Hematopoietic multipotent progenitor cell treated with erythropoietin and hydrocortisone succinate and interleukin-3 and kit ligand, for 8 days (in vitro differentiated cells): ENCODE measurements around the gene AGBL4.

ENCODE experiments used
- DNase-seq: peaks from one replicate; pipeline ENCODE4 v3.0.0-alpha.2; 2015

Gene AGBL4

GRCh38 chr1:48873944-48874343, 1149.8 kb downstream of the AGBL4 start:
- no peak for DNase-seq

DNA sequence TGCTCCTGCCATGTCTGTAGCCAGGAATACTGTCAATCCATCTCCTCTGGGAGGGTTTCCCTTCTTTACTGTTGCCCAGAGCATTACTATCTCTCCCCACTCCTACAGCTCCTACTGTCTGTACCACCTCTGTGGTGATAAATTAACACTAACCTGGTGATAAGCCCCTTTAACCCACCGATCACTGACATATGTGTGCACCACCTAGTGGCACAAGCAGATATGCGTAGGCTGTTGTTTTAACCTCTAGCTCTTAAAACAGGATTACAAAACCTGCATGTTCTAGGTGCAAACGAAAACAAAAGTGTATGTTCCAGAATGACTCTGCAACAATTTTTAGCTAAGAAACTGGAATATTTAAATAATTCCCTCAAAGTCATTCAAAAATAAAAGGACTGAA, 1153.2 kb downstream of the AGBL4 start:
- DNase-seq, result peak; percentile 13

DNA sequence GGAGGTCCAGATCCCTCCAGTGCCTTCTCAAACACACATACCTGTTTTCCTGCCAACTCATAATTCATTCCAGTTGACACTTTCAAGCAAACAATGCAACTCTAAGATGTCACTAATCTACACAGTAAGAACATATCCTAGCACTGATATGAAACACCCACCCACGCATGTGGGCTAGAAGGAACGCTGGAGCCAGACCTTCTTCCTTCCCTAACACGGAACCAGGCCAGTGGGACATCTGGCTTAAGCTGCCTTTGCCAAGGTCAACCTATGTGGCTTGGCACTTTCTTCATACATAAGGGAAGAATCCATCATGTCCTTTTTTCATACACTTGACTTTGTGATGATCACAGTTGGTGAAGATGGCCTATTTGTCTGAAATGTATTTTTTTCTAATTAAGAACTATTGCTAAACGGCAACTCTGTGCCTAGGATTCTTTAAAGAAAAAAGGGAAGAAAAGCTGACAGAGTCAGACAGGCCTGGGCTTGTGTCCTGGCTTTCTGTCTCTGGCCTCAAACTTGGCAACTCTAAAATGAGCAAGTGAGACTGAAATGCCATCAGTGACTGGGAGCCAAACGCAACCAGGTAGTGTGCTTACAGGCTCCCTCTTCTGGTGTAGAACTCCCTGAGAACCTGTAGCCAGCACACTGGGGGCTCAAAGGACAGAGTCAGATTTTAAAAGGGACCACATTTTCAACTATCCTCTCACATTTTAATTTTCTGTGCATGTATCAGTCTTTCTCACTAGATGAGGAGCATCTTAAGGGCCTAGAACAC, 1154.4 kb downstream of the AGBL4 start:
- DNase-seq, result no peak

GRCh38 chr1:48864913-48865312, 1158.8 kb downstream of the AGBL4 start:
- no peak for DNase-seq

- DNase-seq, result no peak
These were observed 1164.3 kb downstream of the AGBL4 start for GRCh38 chr1:48859456-48859855.

- no peak for DNase-seq
These were observed 1165.4 kb downstream of the AGBL4 start for GRCh38 chr1:48858200-48858920.

DNA sequence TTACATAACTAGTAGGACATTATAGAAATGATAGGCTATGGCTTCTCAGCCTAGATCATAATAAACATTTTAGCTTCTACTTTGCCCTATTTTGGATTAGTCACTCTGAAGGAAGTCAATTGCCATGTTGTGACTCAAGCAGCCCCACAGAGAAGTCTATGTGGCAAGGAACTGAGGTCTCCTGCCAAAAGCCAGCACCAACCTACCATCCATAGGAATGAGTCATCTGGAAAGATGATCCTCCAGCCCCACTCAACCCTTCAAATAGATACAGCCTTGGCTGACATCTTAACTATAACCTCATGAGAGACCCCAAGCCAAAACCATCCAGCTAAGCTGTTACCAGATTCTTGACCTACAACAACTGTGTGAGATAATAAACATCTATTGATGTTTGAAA, 1170.7 kb downstream of the AGBL4 start:
- no peak for DNase-seq

- no peak for DNase-seq
These were observed 1172.1 kb downstream of the AGBL4 start for GRCh38 chr1:48851638-48852037.

DNA sequence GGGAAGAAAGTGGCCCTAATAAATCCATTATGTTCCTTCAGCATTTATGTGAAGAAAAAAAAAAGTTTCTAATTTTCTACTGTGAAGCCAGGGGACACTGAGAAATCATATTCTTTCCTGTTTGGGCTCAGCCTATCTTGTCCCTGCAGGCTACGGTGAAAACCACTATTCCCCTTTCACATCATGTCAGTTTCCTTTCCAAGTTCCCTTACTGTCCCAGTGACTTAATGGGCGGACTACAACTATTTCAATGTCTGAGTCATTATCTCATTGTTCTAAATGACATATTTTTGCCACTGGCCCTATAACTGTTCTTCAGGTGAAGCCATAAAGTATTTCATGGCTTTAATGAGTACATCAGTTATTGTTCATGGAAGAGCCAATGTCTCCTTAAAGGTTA, 1175.7 kb downstream of the AGBL4 start:
- DNase-seq, result no peak

DNA sequence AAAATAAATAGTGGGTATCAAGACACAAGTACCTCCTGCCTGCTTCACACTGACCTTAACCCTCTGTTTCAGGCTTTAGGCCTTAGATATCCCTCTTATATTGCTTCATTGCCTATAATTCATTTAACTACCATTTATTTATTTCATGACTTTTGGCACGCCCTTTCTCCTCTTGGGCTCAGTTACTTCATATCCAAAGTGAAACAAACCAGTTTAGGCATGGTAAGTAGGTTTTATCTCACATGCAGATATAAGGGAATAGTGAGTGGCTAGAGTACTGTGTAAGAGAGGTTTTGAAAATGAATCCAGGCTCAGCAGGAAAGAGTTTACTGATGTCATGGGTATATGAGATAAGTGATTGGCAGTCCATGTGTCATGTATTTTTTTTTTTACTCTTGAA, 1177.3 kb downstream of the AGBL4 start:
- no peak for DNase-seq

- DNase-seq, result no peak
These were observed 1179.6 kb downstream of the AGBL4 start for GRCh38 chr1:48844187-48844586.

DNA sequence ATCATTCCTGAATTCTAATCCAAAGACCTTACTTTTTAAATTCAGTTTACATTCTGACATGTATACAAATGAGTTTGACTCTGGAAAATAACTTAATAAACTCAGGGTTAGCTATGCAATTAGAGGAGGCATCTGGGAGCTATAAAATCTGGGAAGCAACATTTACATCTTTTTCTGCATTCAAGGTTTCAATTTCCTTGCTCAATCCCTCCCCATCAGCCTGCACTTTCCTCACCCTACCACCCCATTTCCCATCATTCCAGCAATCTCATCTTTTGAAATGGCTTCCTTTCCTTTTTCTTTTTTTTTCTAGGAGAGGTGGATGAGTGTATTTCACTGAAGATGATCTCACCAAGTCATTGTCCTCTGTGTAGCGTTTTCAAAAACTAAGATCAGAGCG, 1181.8 kb downstream of the AGBL4 start:
- no peak for DNase-seq

- no peak for DNase-seq
These were observed 1182.3 kb downstream of the AGBL4 start for GRCh38 chr1:48841461-48841860.

DNA sequence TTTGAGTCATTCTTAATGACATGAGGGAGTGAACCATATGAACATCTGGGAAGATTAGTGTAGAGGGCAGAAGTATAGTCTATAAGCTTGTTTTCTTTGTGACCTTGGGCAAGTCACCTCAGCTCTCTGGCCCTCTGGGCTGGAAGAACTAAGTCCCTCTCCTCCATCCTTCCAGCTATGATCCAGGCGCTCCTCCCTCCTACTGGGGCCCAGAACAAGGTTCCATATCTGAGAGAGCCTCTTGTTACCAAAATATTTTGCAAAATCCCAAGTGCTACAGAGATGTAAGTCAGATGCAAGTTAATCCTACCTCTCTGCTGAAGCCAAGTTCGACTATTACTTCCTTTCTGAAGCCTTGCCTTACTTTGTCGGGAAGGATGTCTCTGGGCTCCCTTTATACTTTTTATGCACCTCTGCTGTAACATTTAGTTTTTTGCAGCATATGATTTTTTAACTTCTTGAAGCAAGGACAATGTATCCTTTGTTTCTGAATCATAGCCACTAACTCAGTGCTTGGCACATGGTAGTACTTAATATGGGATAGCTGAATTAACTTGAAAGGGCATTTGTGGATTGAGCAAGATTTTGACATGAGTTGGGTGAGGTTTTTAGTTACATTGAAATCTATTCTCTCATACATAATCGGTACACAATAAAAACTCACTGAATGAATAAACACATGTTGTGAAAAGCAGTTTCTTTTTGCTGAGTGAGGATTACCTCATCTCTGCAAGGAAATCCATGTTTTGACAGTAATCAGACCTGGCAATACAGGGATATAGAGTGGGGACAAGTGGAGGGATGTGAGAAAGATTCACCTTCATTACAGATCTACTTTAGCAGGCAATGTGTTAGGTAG, 1192.4 kb downstream of the AGBL4 start:
- DNase-seq, result no peak

- DNase-seq, result no peak
These were observed 1193.0 kb downstream of the AGBL4 start for GRCh38 chr1:48830715-48831114.

DNA sequence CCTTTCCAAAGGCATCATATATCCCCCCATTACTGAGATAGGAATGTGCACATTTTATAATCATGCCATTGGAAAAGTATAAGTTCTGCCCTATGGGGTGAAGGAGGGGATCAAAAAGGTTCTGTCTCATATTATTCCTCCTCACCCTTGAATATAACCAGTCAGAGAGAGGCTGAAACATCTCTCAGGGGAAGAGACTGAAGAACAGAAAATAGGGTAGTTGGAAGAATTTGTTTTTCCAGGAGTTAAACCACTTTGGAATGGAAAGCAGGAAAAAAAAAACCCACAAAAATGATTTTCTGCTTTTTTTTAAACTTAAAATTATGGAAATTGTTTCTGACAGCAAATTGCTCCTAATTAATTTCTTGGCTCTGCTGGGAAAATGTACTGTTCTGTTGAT, 1194.3 kb downstream of the AGBL4 start:
- DNase-seq, result no peak

- no peak for DNase-seq
These were observed 1200.6 kb downstream of the AGBL4 start for GRCh38 chr1:48823168-48823567.

DNA sequence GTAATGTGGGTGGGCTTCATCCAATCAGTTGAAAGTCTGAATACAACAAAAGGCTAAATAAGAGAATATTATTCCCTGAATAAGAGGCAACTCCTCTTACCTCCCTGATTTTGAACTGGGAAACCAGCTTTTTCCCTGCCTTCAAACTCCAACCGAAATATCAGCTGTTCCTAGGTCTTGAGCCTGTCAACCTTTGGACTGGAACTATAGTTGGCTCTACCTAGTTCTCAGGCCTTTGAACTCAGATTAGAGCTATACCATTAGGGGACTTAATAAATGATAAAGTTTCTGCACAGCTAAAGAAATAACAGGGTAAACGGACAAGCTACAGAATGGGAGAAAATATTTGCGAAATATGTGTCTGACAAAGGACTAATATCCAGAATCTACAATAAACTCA, 1203.3 kb downstream of the AGBL4 start:
- DNase-seq, result no peak

- peak; percentile 23 for DNase-seq
These were observed 1206.1 kb downstream of the AGBL4 start for GRCh38 chr1:48817505-48818114.

- no peak for DNase-seq
These were observed 1213.0 kb downstream of the AGBL4 start for GRCh38 chr1:48810740-48811139.

DNA sequence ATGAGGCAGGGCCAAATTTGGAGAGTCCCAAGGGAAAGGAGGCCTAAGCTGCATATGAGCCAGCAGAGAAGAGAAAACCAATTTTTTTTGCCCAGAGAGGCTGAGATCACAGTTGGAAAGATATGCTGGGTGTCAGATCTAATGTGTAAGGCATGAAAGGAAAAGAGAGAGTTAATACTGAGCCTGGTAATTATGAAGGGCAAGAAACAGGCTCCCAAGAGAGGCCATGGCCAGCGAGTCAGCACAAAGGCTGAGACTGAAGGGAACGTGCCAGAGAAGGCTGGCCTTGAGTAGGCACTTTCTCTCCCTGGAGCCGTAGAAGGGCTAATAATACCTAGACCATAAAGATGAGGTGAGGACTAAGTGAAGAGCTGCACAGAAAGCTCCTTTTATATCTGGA, 1215.3 kb downstream of the AGBL4 start:
- DNase-seq, result no peak

DNA sequence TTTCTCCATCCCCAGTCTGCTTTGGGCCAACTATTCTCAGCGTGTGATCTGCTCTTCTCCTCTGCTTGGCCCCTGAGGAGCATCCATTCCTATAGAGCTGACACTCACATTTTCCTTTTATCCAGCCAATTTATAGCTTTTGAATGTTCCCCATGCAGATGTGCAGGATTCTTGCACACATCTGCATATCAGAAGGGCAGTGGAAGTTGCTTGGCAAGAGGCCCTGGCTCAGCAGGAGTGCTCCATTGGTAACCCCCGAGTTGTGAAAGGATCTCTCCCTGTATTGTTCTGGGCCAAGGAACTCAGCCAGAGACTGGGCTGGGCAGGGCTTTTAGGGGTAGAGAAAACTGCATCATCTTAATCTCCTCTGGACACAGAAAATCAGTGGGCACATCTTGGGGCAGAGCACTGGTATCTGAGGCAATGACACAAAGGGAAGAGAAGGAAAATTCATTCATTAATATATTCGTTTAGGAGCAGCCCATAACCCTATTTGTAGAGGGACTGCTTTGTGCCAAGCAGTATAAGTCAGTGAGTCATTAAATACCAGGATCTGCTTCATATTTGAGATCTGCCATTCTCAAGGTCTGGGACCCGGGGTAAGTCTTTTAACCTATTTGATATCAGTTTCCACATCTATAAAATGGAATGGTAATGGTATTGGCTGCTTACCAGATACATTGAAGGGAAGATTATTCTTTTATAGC, 1216.0 kb downstream of the AGBL4 start:
- no peak for DNase-seq

GRCh38 chr1:48803474-48803873, 1220.3 kb downstream of the AGBL4 start:
- no peak for DNase-seq
